AG20443 (cell line): ENCODE data around the gene ITGAX.
"Not testable (repeated sequence)": the region's sequence is repeated elsewhere in the genome, so short reads cannot be mapped to it uniquely, and the experiment has no call there.

Experiments
- DNase-seq: peaks from one replicate; pipeline ENCODE4 v3.0.0; 2012; ENCODE audit warnings: low spot score, mixed read lengths

Gene ITGAX

GRCh38 chr16:31354394-31355291 is at the start of gene ITGAX:
Gene ITGAX, plus strand, starts transcription at chr16:31355176. Its CDS starts 79 bp downstream, at chr16:31355255.
- no peak for DNase-seq

- no peak for DNase-seq
These were observed 49.8 kb upstream of the ITGAX start for GRCh38 chr16:31305219-31305618.

GRCh38 chr16:31308381-31308780 is 46.6 kb upstream of the ITGAX start:
- not testable (repeated sequence) for DNase-seq

- DNase-seq, result no peak
These were observed 32.5 kb upstream of the ITGAX start for GRCh38 chr16:31322500-31322899.

- DNase-seq, result no peak
These were observed 30.9 kb upstream of the ITGAX start for GRCh38 chr16:31323959-31324629.

- DNase-seq, result no peak
These were observed 29.8 kb upstream of the ITGAX start for GRCh38 chr16:31325171-31325570.

- no peak for DNase-seq
These were observed 27.2 kb upstream of the ITGAX start for GRCh38 chr16:31327646-31328225.

- DNase-seq, result no peak
These were observed 26.5 kb upstream of the ITGAX start for GRCh38 chr16:31328322-31329052.

DNA sequence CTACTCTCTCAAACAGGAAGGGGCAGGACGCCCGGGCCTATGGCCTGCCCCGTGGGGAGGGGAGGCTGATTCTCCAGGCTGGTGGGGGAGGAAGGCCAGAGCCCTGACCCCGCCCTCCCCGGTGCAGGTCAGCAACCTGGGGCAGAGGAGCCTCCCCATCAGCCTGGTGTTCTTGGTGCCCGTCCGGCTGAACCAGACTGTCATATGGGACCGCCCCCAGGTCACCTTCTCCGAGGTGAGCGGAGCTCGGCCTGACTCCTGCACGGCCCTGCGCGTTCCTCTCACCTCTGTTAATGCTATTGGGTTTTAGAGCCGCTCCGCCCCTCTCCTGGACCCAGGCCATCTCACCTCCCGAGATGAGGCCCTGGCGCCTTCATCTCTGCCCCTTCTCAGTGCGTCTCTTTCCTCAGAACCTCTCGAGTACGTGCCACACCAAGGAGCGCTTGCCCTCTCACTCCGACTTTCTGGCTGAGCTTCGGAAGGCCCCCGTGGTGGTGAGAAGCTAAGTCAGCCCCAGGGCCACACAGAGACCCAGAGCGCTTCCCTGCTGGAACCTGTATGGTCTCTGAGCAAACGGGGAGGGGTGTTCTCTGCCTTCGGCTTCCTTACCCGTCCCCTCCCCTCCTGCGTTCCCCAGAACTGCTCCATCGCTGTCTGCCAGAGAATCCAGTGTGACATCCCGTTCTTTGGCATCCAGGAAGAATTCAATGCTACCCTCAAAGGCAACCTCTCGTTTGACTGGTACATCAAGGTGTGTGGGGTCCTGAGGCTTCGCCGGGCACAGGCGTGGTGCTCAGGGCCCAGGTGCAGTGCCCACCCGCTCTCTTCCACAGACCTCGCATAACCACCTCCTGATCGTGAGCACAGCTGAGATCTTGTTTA is 25.1 kb upstream of the ITGAX start:
- DNase-seq, result no peak

GRCh38 chr16:31330553-31330890 is 24.5 kb upstream of the ITGAX start:
- no peak for DNase-seq

DNA sequence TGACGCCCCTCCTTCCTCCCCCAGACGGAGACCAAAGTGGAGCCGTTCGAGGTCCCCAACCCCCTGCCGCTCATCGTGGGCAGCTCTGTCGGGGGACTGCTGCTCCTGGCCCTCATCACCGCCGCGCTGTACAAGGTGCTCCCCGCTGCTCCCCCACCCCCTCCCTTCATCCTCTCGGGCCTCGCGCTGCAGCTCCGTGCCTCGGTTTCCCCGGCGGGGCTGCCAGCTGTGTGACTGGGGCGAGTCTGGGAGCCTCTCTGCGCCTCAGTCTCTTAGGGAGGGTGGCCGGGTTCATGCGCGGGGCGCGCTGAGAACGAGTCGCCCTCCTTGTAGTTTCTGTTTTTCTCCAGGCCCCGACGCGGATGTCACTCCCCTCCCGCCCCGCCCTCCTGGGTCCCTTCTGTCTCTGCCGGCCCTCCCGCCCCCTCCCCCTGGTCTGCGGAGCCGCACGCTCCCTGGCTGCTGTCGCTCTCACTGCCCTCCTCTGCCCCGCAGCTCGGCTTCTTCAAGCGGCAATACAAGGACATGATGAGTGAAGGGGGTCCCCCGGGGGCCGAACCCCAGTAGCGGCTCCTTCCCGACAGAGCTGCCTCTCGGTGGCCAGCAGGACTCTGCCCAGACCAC is 23.7 kb upstream of the ITGAX start:
- DNase-seq, result no peak

DNA sequence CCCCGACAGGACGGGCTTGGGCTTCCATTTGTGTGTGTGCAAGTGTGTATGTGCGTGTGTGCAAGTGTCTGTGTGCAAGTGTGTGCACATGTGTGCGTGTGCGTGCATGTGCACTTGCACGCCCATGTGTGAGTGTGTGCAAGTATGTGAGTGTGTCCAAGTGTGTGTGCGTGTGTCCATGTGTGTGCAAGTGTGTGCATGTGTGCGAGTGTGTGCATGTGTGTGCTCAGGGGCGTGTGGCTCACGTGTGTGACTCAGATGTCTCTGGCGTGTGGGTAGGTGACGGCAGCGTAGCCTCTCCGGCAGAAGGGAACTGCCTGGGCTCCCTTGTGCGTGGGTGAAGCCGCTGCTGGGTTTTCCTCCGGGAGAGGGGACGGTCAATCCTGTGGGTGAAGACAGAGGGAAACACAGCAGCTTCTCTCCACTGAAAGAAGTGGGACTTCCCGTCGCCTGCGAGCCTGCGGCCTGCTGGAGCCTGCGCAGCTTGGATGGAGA is 23.1 kb upstream of the ITGAX start:
- no peak for DNase-seq

- no peak for DNase-seq
These were observed 22.4 kb upstream of the ITGAX start for GRCh38 chr16:31332544-31332943.

- DNase-seq, result no peak
These were observed 21.0 kb upstream of the ITGAX start for GRCh38 chr16:31333686-31334649.

DNA sequence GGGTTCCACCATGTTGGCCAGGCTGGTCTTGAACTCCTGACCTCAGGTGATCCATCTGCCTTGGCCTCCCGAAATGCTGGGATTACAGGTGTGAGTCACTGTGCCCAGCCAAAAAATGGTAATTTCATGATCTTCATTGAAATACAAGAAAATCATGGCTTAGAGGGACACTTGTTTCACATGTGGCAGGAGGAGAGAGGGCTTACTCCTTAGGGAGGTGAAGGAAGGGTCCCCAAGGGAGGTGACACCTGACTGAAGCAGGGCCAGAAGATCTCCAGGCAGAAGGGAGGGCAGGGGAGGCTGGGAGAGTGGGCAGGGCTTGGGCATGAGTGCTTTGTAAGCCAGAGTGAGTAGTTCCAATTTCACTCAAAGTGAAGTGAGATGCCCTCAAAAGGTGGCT is 20.0 kb upstream of the ITGAX start:
- DNase-seq, result no peak

GRCh38 chr16:31335431-31335830 is 19.5 kb upstream of the ITGAX start:
- DNase-seq, result no peak

GRCh38 chr16:31338166-31338685 is 16.8 kb upstream of the ITGAX start:
- DNase-seq, result not testable (repeated sequence)

DNA sequence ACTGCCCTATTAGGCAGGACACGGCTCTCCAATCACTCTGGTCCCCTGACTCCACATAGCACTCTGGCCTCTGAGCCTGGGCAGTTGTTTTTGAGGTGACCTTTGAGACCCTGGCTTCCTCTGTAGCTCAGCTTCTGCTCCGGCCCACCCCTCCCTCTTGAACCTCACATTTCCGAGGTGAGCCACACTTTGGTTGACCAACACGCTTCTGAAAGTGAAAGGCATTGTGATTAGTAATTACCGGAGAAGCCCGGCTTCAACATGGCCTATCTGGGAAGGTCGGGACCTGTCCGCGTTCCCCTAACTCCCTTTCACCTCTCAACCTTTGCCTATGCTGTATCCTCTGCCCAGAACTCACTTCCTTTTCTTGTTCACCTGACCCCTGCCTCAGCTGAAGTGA is 10.3 kb upstream of the ITGAX start:
- DNase-seq, result no peak

GRCh38 chr16:31347445-31347844 is 7.5 kb upstream of the ITGAX start:
- DNase-seq, result no peak
